Thyroid gland (tissue), 4 donors: ENCODE results near the gene RTKN. TPM values are rescaled to one million over a fixed set of nuclear protein-coding genes. Genes with fewer than 3 reads are reported as not detected.

Experiments
- DNase-seq, 2 donors: peaks; one replicate each; pipeline ENCODE4 v3.0.0-alpha.2; 2019
- H3K27ac ChIP-seq, 3 donors: fragments of 200-600 bp; sonication (generic); 1 replicate in 2 of 3; 2 replicates in 1 of 3; pipeline ENCODE4 v1.5.1; 2016 to 2019; ENCODE audit warnings: mild to moderate bottlenecking in 1 of 3, moderate library complexity in 1 of 3
- H3K27me3 ChIP-seq: fragments of 200-600 bp; sonication (generic); one replicate; pipeline ENCODE4 v1.5.1; 2019
- H3K36me3 ChIP-seq, 2 donors: fragments of 200-600 bp; sonication (generic); one replicate each; pipeline ENCODE4 v1.5.1; 2016 to 2019
- H3K4me1 ChIP-seq, 2 donors: fragments of 200-600 bp; sonication (generic); one replicate each; pipeline ENCODE4 v1.5.1; 2017 to 2019
- H3K4me3 ChIP-seq, 3 donors: fragments of 200-600 bp; sonication (generic); replicated peaks in 1 of 3; 1 replicate in 2 of 3; 2 replicates in 1 of 3; pipeline ENCODE4 v1.5.1; 2016; ENCODE audit warnings: mild to moderate bottlenecking in 1 of 3
- H3K9me3 ChIP-seq: fragments of 200-600 bp; sonication (generic); one replicate; pipeline ENCODE4 v1.5.1; 2017
- POLR2A ChIP-seq, 2 donors: fragments of 450-650 bp; IDR thresholded peaks; one replicate each; pipeline ENCODE4 v1.6.1; 2017; ENCODE audit warnings: antibody characterized with exemption in 2 of 2, mild to moderate bottlenecking in 2 of 2, moderate library complexity in 1 of 2
- WGBS, 2 donors: methylation state at CpG; one replicate each; pipeline ENCODE4 v1.1.5; 2017; 5-methylcytosine and 5-hydroxymethylcytosine counted together
- intact Hi-C: fragments of 100-400 bp; cut with DNase I; formaldehyde crosslinking; loops from one replicate; pipeline ENCODE4 v1.15.1; 2023
- total RNA-seq, 4 donors: library from RNA; depleted of rRNA; stranded (reverse); fragments of >200 nt; gene quantifications; one replicate each; pipeline ENCODE4 v1.2.3, GENCODE V29; 2016
- TF ChIP-seq, protein P1 (sequence below), 6 experiments: fragments of 200-600 bp in 3 of 6; fragments of 450-650 bp in 3 of 6; sonication (generic) in 3 of 6; IDR thresholded peaks; one replicate each; pipeline ENCODE4 v1.5.1; 2016 to 2019; ENCODE audit warnings: antibody characterized with exemption in 6 of 6, mild to moderate bottlenecking in 2 of 6, inconsistent platforms in 1 of 6, moderate library complexity in 1 of 6

RTKN gene
- total RNA-seq, 4 donors from 2014 or later = 24.5 to 41.9 (median 35.6) TPM

- peak; percentile 53 to 69 for DNase-seq
- no peak for TF ChIP-seq POLR2A (IDR thresholded peaks at IDR 0.05)
- TF ChIP-seq, protein P1, sequence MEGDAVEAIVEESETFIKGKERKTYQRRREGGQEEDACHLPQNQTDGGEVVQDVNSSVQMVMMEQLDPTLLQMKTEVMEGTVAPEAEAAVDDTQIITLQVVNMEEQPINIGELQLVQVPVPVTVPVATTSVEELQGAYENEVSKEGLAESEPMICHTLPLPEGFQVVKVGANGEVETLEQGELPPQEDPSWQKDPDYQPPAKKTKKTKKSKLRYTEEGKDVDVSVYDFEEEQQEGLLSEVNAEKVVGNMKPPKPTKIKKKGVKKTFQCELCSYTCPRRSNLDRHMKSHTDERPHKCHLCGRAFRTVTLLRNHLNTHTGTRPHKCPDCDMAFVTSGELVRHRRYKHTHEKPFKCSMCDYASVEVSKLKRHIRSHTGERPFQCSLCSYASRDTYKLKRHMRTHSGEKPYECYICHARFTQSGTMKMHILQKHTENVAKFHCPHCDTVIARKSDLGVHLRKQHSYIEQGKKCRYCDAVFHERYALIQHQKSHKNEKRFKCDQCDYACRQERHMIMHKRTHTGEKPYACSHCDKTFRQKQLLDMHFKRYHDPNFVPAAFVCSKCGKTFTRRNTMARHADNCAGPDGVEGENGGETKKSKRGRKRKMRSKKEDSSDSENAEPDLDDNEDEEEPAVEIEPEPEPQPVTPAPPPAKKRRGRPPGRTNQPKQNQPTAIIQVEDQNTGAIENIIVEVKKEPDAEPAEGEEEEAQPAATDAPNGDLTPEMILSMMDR (IDR thresholded peaks at IDR 0.05) = no peak
- intact Hi-C loops = no loop called here
- Histone ChIP-seq H3K4me1 (peaks cover 18 to 22% of the 10 kb centered on the region in 2 donors), H3K9me3 (no peaks in the 10 kb centered on the region), H3K36me3 (no peaks in the 10 kb centered on the region), H3K27me3 (no peaks in the 10 kb centered on the region), H3K27ac (no peak overlapping the region), H3K4me3 (peak overlapping the region in 2 of 3 donors; percentile 29 to 39)
- WGBS, 2 donors = 33 to 51% methylated on average over 29 to 33 of the region's 35 CpGs
Observed at GRCh38 chr2:74415762-74416395, 25.9 kb downstream of the RTKN start.

DNA sequence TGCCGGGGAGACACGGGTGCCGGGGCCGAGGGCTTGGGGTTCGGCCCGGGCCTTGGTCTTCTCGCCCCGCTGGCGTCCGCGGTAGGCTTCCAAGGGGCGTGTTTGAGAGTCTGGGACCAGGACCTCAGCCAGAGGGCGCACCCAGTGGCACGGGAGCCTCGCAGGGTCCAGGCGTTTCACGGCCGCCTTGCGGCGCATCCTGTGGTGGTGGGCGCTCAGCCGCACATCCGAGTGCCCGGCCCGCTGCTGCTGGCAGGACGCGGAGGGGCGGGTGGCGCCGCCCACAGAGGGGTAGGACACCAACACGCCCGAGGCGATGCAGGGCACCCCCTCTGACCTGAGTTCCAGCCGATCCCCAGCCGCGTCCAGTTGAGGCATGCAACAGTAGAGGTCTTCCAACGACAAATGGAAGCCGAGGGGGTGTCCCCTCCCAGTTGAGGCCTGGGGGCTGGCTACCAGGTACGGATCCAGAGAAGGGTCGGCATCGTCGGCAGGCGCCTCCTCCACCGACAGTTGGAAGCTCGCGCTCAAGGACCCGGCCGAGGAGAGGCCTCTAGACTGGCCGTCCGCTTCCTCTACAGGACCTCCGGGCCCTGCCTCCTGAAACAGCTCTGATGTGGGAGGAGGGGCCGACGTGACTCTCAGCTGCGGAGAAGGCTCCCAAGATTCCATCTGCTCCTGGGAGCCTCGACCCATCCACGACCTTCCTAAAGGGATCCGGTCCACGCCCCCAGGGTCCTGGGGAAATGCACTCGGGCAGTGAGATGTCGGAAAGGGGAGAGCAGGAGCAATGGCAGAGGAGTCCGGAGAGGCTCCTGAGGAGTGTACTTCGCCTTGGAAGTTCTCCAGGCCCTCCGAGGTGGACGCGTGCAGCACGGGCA is 26.6 kb downstream of the RTKN start:
- 7 to 26% methylated on average over 12 to 28 of the region's 66 CpGs for WGBS, 2 donors
- no peak overlapping the region for H3K27ac ChIP-seq

GRCh38 chr2:74414441-74414840 is 27.3 kb downstream of the RTKN start:
- Histone ChIP-seq H3K4me1 (peaks cover 17 to 20% of the 10 kb centered on the region in 2 donors), H3K4me3 (peak overlapping the region in 1 of 3 donors; percentile 39), H3K27ac (no peak overlapping the region), H3K36me3 (no peaks in the 10 kb centered on the region), H3K27me3 (no peaks in the 10 kb centered on the region), H3K9me3 (no peaks in the 10 kb centered on the region)
- 45 to 48% methylated on average over 12 to 16 of the region's 19 CpGs for WGBS, 2 donors
- no peak for TF ChIP-seq POLR2A (IDR thresholded peaks at IDR 0.05)
- TF ChIP-seq, protein P1 (IDR thresholded peaks at IDR 0.05) = no peak
- intact Hi-C loops = no loop called here
- DNase-seq = peak; percentile 20 to 48

More for the DNA sequence above, 26.6 kb downstream of the RTKN start:
- Histone ChIP-seq H3K27me3 (no peaks in the 10 kb centered on the region), H3K36me3 (no peaks in the 10 kb centered on the region), H3K4me1 (peaks cover 17 to 20% of the 10 kb centered on the region in 2 donors), H3K9me3 (no peaks in the 10 kb centered on the region), H3K4me3 (peak overlapping the region; percentile 1 to 39 (median 29))
- TF ChIP-seq, protein P1 (IDR thresholded peaks at IDR 0.05) = peak in 5 of 6 experiments; percentile 16 to 39 (median 29)
- no peak for TF ChIP-seq POLR2A (IDR thresholded peaks at IDR 0.05)
- peak; percentile 49 to 55 for DNase-seq
- intact Hi-C loops = no loop called here

DNA sequence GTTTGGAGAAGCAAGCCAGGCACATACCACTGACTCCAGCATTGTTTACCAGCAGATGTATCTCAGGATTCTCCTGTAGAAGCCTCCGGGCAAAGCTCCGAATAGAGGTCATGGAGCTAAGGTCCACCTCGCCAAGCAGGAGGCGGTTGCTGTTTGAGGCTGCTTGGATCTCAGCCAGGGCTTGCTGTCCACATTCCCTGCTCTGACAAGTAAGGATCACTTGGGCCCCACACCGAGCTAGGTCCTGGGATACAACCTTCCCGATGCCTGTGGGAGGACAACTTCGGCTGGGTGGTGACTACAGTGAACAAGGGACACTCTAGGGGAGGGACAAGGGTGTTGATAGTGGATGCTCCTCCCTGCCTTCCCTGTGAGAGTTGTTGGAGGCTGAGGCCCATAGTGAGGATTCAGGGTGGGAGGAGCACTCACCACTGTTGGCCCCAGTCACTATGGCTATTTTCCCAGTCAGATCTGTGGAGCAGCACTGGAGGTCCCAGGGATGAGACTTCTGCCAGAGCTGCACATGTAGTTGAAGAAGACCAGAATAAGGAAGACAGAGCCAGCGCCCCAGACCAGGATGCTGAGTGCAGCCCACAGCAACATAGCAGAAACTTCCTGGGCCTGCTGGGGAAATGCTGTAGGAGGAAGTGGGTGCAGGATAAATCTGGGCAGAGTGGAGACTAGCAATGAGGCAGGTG is 28.6 kb downstream of the RTKN start:
- no peaks in the 10 kb centered on the region for H3K27me3 ChIP-seq
- DNase-seq = no peak
- H3K4me1 ChIP-seq = peaks cover 17 to 20% of the 10 kb centered on the region in 2 donors
- no peaks in the 10 kb centered on the region for H3K9me3 ChIP-seq
- no peaks in the 10 kb centered on the region for H3K36me3 ChIP-seq
- no peak overlapping the region for H3K4me3 ChIP-seq
- no peak overlapping the region for H3K27ac ChIP-seq
- TF ChIP-seq, protein P1 (IDR thresholded peaks at IDR 0.05) = no peak
- TF ChIP-seq POLR2A (IDR thresholded peaks at IDR 0.05) = no peak
- WGBS, 2 donors = 74 to 88% methylated on average over 8 of the region's 8 CpGs
- intact Hi-C loops = no loop called here
